Suprapubic skin (tissue), 4 donors: Measurements from ENCODE around the gene PCBP3.

Experiments
- EP300 ChIP-seq: sonication (generic); formaldehyde crosslinking; IDR thresholded peaks from one replicate; pipeline ENCODE4 v1.6.1; 2017; ENCODE audit warnings: antibody characterized with exemption
- POLR2A ChIP-seq, 2 donors: fragments of 450-650 bp; IDR thresholded peaks; one replicate each; pipeline ENCODE4 v1.6.1; 2017; ENCODE audit warnings: antibody characterized with exemption in 2 of 2, mild to moderate bottlenecking in 2 of 2, moderate library complexity in 2 of 2
- POLR2AphosphoS5 ChIP-seq, 3 donors: sonication (generic); formaldehyde crosslinking; IDR thresholded peaks; one replicate each; pipeline ENCODE4 v1.6.1; 2017; ENCODE audit warnings: antibody characterized with exemption in 3 of 3
- TF ChIP-seq, protein P1 (sequence below), 2 donors: fragments of 200-600 bp in 1 of 2; fragments of 450-650 bp in 1 of 2; sonication (generic) in 1 of 2; IDR thresholded peaks; one replicate each; pipeline ENCODE4 v1.5.1; 2016 to 2019; ENCODE audit warnings: antibody characterized with exemption in 2 of 2, mild to moderate bottlenecking in 1 of 2, moderate library complexity in 1 of 2

DNA sequence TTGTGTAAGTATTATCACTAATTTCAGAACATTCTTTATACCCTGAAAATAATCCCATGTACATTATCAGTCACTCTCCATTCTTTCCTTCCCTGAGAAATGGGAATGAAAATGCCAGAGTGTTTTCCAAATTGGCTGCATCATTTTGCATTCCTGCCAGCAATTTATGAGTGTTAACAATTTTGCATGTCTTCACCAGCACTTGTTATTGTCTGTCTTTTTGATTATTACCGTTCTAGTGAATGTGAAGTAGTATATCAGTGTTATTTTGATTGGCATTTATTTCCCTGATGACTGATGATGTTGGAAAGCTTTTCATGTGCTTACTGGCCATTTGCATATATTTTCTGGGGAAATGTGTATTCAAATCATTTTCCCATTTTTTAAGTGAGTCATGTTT is 71.9 kb downstream of the PCBP3 start:
- TF ChIP-seq POLR2A (IDR thresholded peaks at IDR 0.05) (no peak), EP300 (no peak), POLR2AphosphoS5 (IDR thresholded peaks at IDR 0.05) (no peak)
- TF ChIP-seq, protein P1, sequence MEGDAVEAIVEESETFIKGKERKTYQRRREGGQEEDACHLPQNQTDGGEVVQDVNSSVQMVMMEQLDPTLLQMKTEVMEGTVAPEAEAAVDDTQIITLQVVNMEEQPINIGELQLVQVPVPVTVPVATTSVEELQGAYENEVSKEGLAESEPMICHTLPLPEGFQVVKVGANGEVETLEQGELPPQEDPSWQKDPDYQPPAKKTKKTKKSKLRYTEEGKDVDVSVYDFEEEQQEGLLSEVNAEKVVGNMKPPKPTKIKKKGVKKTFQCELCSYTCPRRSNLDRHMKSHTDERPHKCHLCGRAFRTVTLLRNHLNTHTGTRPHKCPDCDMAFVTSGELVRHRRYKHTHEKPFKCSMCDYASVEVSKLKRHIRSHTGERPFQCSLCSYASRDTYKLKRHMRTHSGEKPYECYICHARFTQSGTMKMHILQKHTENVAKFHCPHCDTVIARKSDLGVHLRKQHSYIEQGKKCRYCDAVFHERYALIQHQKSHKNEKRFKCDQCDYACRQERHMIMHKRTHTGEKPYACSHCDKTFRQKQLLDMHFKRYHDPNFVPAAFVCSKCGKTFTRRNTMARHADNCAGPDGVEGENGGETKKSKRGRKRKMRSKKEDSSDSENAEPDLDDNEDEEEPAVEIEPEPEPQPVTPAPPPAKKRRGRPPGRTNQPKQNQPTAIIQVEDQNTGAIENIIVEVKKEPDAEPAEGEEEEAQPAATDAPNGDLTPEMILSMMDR (IDR thresholded peaks at IDR 0.05), result no peak
